ENCODE measurements around the gene HOXA11.

The HOXA11 gene

GRCh38 chr7:27167916-27168264, 17.1 kb downstream of the HOXA11 start:
- DNase-seq: no peak

GRCh38 chr7:27166531-27167505, 18.2 kb downstream of the HOXA11 start:
- DNase-seq: no peak

- DNase-seq: no peak
Measured at GRCh38 chr7:27165996-27166530, 19.0 kb downstream of the HOXA11 start.

- DNase-seq: no peak
Measured at GRCh38 chr7:27165089-27165995, 19.7 kb downstream of the HOXA11 start, which contains the start of gene HOXA9. Gene HOXA9 (minus strand): TSS chr7:27165537. CDS start chr7:27165457, 80 bp downstream.

- no peak for DNase-seq
Measured at GRCh38 chr7:27164367-27165088, 20.5 kb downstream of the HOXA11 start.

GRCh38 chr7:27164045-27164366, 21.0 kb downstream of the HOXA11 start:
- DNase-seq: no peak

- DNase-seq: no peak
Measured at GRCh38 chr7:27163288-27164044, 21.6 kb downstream of the HOXA11 start.

GRCh38 chr7:27162561-27163287, 22.3 kb downstream of the HOXA11 start:
- DNase-seq: no peak

- no peak for DNase-seq
Measured at GRCh38 chr7:27161721-27162560, 23.1 kb downstream of the HOXA11 start.

- DNase-seq: no peak
Measured at GRCh38 chr7:27161214-27161720, 23.8 kb downstream of the HOXA11 start.

- DNase-seq: no peak
Measured at GRCh38 chr7:27160546-27161213, 24.4 kb downstream of the HOXA11 start.

GRCh38 chr7:27160145-27160545, 24.9 kb downstream of the HOXA11 start:
- DNase-seq: no peak

- no peak for DNase-seq
Measured at GRCh38 chr7:27159266-27160144, 25.5 kb downstream of the HOXA11 start.

- no peak for DNase-seq
Measured at GRCh38 chr7:27158436-27159265, 26.4 kb downstream of the HOXA11 start.

GRCh38 chr7:27157702-27158431, 27.2 kb downstream of the HOXA11 start:
- DNase-seq: no peak

GRCh38 chr7:27156916-27157701, 27.9 kb downstream of the HOXA11 start:
- no peak for DNase-seq
